ENCODE measurements around the gene NEGR1.

GRCh38 chr1:72202761-72203160 lies 79.6 kb downstream of the NEGR1 start:
- TF ChIP-seq CTCF (IDR thresholded peaks at IDR 0.05; ENCODE audit: poor library complexity, severe bottlenecking) = no peak
- TF ChIP-seq REST (IDR thresholded peaks at IDR 0.05; ENCODE audit: borderline replicate concordance) = no peak
- no peak for TF ChIP-seq TAF1 (IDR thresholded peaks at IDR 0.05; ENCODE audit: low read depth)
- no peak for TF ChIP-seq SMC3 (conservative IDR thresholded peaks at IDR 0.05; ENCODE audit: poor library complexity)
- no peak for TF ChIP-seq RAD21 (conservative IDR thresholded peaks at IDR 0.05)
- TF ChIP-seq EZH2 (IDR thresholded peaks at IDR 0.05; ENCODE audit: borderline replicate concordance, insufficient read depth, low read length, poor library complexity, severe bottlenecking) = no peak
- no peak for TF ChIP-seq POLR2AphosphoS5 (IDR thresholded peaks at IDR 0.05)
